HCT116 (cell line): Measurements from ENCODE around the gene CAP1. TPM values are rescaled to one million over a fixed set of nuclear protein-coding genes. Genes with fewer than 3 reads are reported as not detected.
A peak's percentile ranks its signal among the peaks of the same experiment; 100 is the strongest.

ENCODE experiments used
- ATAC-seq: fragments of 200-7000 bp; cut with Tn5 transposase; 2 replicates; pipeline ENCODE4 v1.9.1; 2020; ENCODE audit warnings: mild to moderate bottlenecking, moderate library complexity
- BruUV-seq: library from RNA; stranded (reverse); fragments of 400-500 nt; replicated peaks from 2 replicates; lab custom pipeline; 2021; lab: Mats Ljungman, UMichigan
- CTCF ChIA-PET: fragments of 300-600 bp; sonication (Branson Sonifier 250); formaldehyde crosslinking; loops from one replicate; lab custom pipeline; 2021; ENCODE audit warnings: antibody characterized with exemption; lab: Charles Lee
- POLR2A ChIA-PET: fragments of 300-600, 350-600 bp; sonication (Branson Sonifier 250); formaldehyde crosslinking; loops from one replicate; lab custom pipeline; 2021; ENCODE audit warnings: antibody characterized with exemption; lab: Charles Lee
- RAD21 ChIA-PET, 2 experiments: fragments of 300-600 bp; sonication (Branson Sonifier 250); formaldehyde crosslinking; loops; one replicate each; lab custom pipeline; 2023; ENCODE audit warnings: low total read pairs in 2 of 2; ENCODE audit not compliant: uncharacterized antibody in 2 of 2, unreplicated experiment in 2 of 2, low non-redundant PET in 1 of 2; lab: Charles Lee
- DNase-seq: peaks from one replicate; pipeline ENCODE4 v3.0.0-alpha.2; 2010; ENCODE audit warnings: low read depth, low spot score
- H2AFZ ChIP-seq: fragments of 200-600 bp; shearing (Covaris generic), sonication (generic); 2 replicates; pipeline ENCODE4 v1.6.1; 2017; ENCODE audit warnings: low read depth, mixed run types, mixed read lengths, antibody characterized with exemption, low read length; ENCODE audit not compliant: poor library complexity, severe bottlenecking
- H3K27ac ChIP-seq: 2 replicates; pipeline ENCODE4 v1.5.1; 2012; ENCODE audit warnings: low read depth, low read length
- H3K27me3 ChIP-seq: fragments of 200-600 bp; sonication (generic); 2 replicates; pipeline ENCODE4 v1.6.1; 2016; ENCODE audit warnings: mixed run types, low read length, mixed read lengths; ENCODE audit not compliant: insufficient read depth
- H3K36me3 ChIP-seq, 2 experiments: fragments of 200-500 bp in 1 of 2; fragments of 200-600 bp in 1 of 2; sonication (Bioruptor generic) in 1 of 2; sonication (generic) in 1 of 2; 2 replicates each; pipeline versions ENCODE4 v1.5.1 to v1.6.1; 2014 to 2016; ENCODE audit warnings: low read length in 2 of 2, inconsistent platforms in 1 of 2, mixed read lengths in 1 of 2, mixed run types in 1 of 2; ENCODE audit not compliant: insufficient read depth in 2 of 2, control insufficient read depth in 1 of 2
- H3K4me1 ChIP-seq, 2 experiments: fragments of 200-600 bp in 1 of 2; sonication (generic) in 1 of 2; 2 replicates each; pipeline versions ENCODE4 v1.5.1 to v1.6.1; 2012 to 2017; ENCODE audit warnings: low read length in 2 of 2, inconsistent platforms in 1 of 2, mild to moderate bottlenecking in 1 of 2, mixed read lengths in 1 of 2, mixed run types in 1 of 2, moderate library complexity in 1 of 2; ENCODE audit not compliant: insufficient read depth in 2 of 2, control insufficient read depth in 1 of 2
- H3K4me2 ChIP-seq: fragments of 200-600 bp; sonication (generic); 2 replicates; pipeline ENCODE4 v1.6.1; 2017; ENCODE audit warnings: mixed run types, low read length, mixed read lengths
- H3K4me3 ChIP-seq, 2 experiments: fragments of 200-600 bp in 1 of 2; sonication (generic) in 1 of 2; replicated peaks in 1 of 2; 2 replicates each; pipeline ENCODE4 v1.5.1; 2011 to 2016; ENCODE audit warnings: low read length in 2 of 2, control low read depth in 1 of 2, low read depth in 1 of 2, mild to moderate bottlenecking in 1 of 2, mixed read lengths in 1 of 2, mixed run types in 1 of 2
- H3K79me2 ChIP-seq: fragments of 200-600 bp; sonication (generic); 2 replicates; pipeline ENCODE4 v1.6.1; 2017; ENCODE audit warnings: mild to moderate bottlenecking, mixed run types, low read length, moderate library complexity, mixed read lengths; ENCODE audit not compliant: insufficient read depth
- H3K9ac ChIP-seq: fragments of 200-600 bp; sonication (generic); 2 replicates; pipeline ENCODE4 v1.6.1; 2016; ENCODE audit warnings: low read length, mixed read lengths
- H3K9me2 ChIP-seq: fragments of 200-600 bp; sonication (generic), shearing (Covaris generic); 2 replicates; pipeline ENCODE4 v1.6.1; 2017; ENCODE audit warnings: mixed run types, mild to moderate bottlenecking, moderate library complexity; ENCODE audit not compliant: insufficient read depth
- H3K9me3 ChIP-seq, 2 experiments: fragments of 200-500 bp in 1 of 2; fragments of 200-600 bp in 1 of 2; sonication (Bioruptor generic) in 1 of 2; sonication (generic) in 1 of 2; 2 replicates each; pipeline ENCODE4 v1.6.1; 2014 to 2017; ENCODE audit warnings: low read length in 2 of 2, mixed read lengths in 2 of 2, inconsistent platforms in 1 of 2, low read depth in 1 of 2, mild to moderate bottlenecking in 1 of 2, mixed run types in 1 of 2, moderate library complexity in 1 of 2; ENCODE audit not compliant: control insufficient read depth in 1 of 2, insufficient read depth in 1 of 2
- H4K20me1 ChIP-seq: fragments of 200-600 bp; sonication (generic), shearing (Covaris generic); 2 replicates; pipeline ENCODE4 v1.6.1; 2017; ENCODE audit warnings: mixed run types, mild to moderate bottlenecking, moderate library complexity; ENCODE audit not compliant: insufficient read depth
- CEBPB ChIP-seq: IDR thresholded peaks from 2 replicates; pipeline ENCODE4 v1.6.1; 2012; ENCODE audit warnings: low read depth
- CTCF ChIP-seq, 3 experiments: fragments of 200-600 bp in 1 of 3; sonication (generic) in 1 of 3; IDR thresholded peaks in 2 of 3; conservative IDR thresholded peaks in 1 of 3; 2 replicates each; pipeline ENCODE4 v1.5.1; 2012 to 2017; ENCODE audit warnings: low read depth in 2 of 3, low read length in 2 of 3, antibody characterized with exemption in 1 of 3, borderline replicate concordance in 1 of 3, control low read depth in 1 of 3, mild to moderate bottlenecking in 1 of 3, mixed read lengths in 1 of 3, mixed run types in 1 of 3, moderate library complexity in 1 of 3; ENCODE audit not compliant: insufficient read depth in 1 of 3
- EGR1 ChIP-seq: IDR thresholded peaks from 2 replicates; pipeline ENCODE4 v1.6.1; 2012; ENCODE audit warnings: low read depth
- EZH2phosphoT487 ChIP-seq: fragments of 200-600 bp; IDR thresholded peaks from 2 replicates; pipeline ENCODE4 v1.6.1; 2018; ENCODE audit warnings: antibody characterized with exemption, borderline replicate concordance
- RAD21 ChIP-seq: IDR thresholded peaks from 2 replicates; pipeline ENCODE4 v1.6.1; 2012; ENCODE audit warnings: low read depth, mild to moderate bottlenecking
- YY1 ChIP-seq: IDR thresholded peaks from 2 replicates; pipeline ENCODE4 v1.6.1; 2011; ENCODE audit warnings: low read length, low read depth, moderate library complexity, mild to moderate bottlenecking; ENCODE audit not compliant: insufficient replicate concordance; ENCODE audit errors: extremely low read depth
- ZNF274 ChIP-seq: fragments of 200-500 bp; sonication (Bioruptor generic); IDR thresholded peaks from 2 replicates; pipeline ENCODE4 v1.6.1; 2014; ENCODE audit warnings: mild to moderate bottlenecking, low read depth, low read length, inconsistent platforms
- intact Hi-C: fragments of 100-400 bp; cut with micrococcal nuclease; formaldehyde crosslinking; loops from 2 replicates; pipeline ENCODE4 v1.10.0; 2022
- total RNA-seq: library from RNA; stranded (reverse); gene quantifications from one replicate; pipeline ENCODE4 v1.2.1, GENCODE V29; 2021; ENCODE audit not compliant: unreplicated experiment

Gene CAP1
- total RNA-seq, 1 experiment from 2014 or later = 274 TPM

GRCh38 chr1:40030528-40031135 is 9.9 kb upstream of the CAP1 start:
- ChIA-PET RAD21 (interaction anchor here in 1 of 2 experiments (3.1 kb wide), 1 partner anchor 111 kb away, joined by 16 read pairs; no protein-coding TSS in a partner anchor), CTCF (interaction anchor here (2.0 kb wide), 1 partner anchor 111 kb away, joined by 8 read pairs; no protein-coding TSS in a partner anchor), POLR2A (interaction anchor here (0.8 kb wide), 1 partner anchor 9 kb away, joined by 3 read pairs; no protein-coding TSS in a partner anchor)
- TF ChIP-seq EZH2phosphoT487 = no peak
- no peak for TF ChIP-seq EGR1
- Histone ChIP-seq H3K9ac (no peak overlapping the region), H3K36me3 (no peaks in the 10 kb centered on the region), H3K4me2 (no peak overlapping the region), H3K79me2 (no peaks in the 10 kb centered on the region), H2AFZ (no peak overlapping the region), H4K20me1 (no peaks in the 10 kb centered on the region), H3K27me3 (no peaks in the 10 kb centered on the region), H3K27ac (no peak overlapping the region), H3K4me1 (peaks cover 0 to 5% of the 10 kb centered on the region in 2 experiments; a peak in 1 of 4 replicates), H3K4me3 (no peak overlapping the region), H3K9me3 (no peaks in the 10 kb centered on the region), H3K9me2 (no peaks in the 10 kb centered on the region)
- no peak for DNase-seq
- intact Hi-C loops = no loop called here
- no peak for ATAC-seq
- BruUV-seq = no TSS peak

- ChIA-PET RAD21 (interaction anchor here (0.5 to 3.1 kb wide), 4 partner anchors 77 to 216 kb away, joined by 3 to 16 read pairs (median 7); no protein-coding TSS in a partner anchor), CTCF (interaction anchor here (0.6 to 2.8 kb wide), 8 partner anchors 14 to 426 kb away, joined by 3 to 59 read pairs (median 4); no protein-coding TSS in a partner anchor), POLR2A (interaction anchor here (0.5 kb wide), 1 partner anchor 28 kb away, joined by 3 read pairs; no protein-coding TSS in a partner anchor)
- Histone ChIP-seq H4K20me1 (no peaks in the 10 kb centered on the region), H3K9me3 (no peaks in the 10 kb centered on the region), H3K27ac (no peak overlapping the region), H3K79me2 (no peaks in the 10 kb centered on the region), H3K4me2 (peak overlapping the region; percentile 23; the same call in 1 of the 2 replicates), H2AFZ (peak overlapping the region; percentile 96), H3K9me2 (no peaks in the 10 kb centered on the region), H3K4me1 (peaks cover 0 to 5% of the 10 kb centered on the region in 2 experiments; a peak in 1 of 4 replicates), H3K27me3 (no peaks in the 10 kb centered on the region), H3K4me3 (no peak overlapping the region), H3K9ac (no peak overlapping the region), H3K36me3 (no peaks in the 10 kb centered on the region)
- intact Hi-C loops = loop anchor here (1.0 to 2.0 kb wide), 3 partner anchors 60 to 216 kb away; no protein-coding TSS in a partner anchor
- peak; percentile 89 for ATAC-seq
- peak; percentile 35 for DNase-seq
- TF ChIP-seq CEBPB = no peak
- TF ChIP-seq YY1 = peak; percentile 62
- TF ChIP-seq ZNF274 = no peak
- peak; percentile 27 to 73 (median 69); a peak in 5 of 6 replicates for TF ChIP-seq CTCF (IDR thresholded peaks at IDR 0.05 in 2 of 3, conservative IDR thresholded peaks at IDR 0.05 in 1 of 3; ENCODE audit: borderline replicate concordance in 1 of 3, insufficient read depth in 1 of 3, low read depth in 2 of 3, low read length in 2 of 3)
- peak; percentile 75 for TF ChIP-seq RAD21
- BruUV-seq = no TSS peak
Observed at GRCh38 chr1:40032240-40032891, 8.2 kb upstream of the CAP1 start.
